Stimulated activated naive CD4-positive, alpha-beta T cell treated with Interleukin-2 at 50 U/mL for 16 hours (primary cell): ENCODE measurements around the gene EMC8.

Experiments
- DNase-seq: peaks from one replicate; lab custom pipeline; 2025; lab: John Stamatoyannopoulos, UW

EMC8 gene

GRCh38 chr16:85730186-85730465, 69.2 kb downstream of the EMC8 start:
- no peak for DNase-seq

DNA sequence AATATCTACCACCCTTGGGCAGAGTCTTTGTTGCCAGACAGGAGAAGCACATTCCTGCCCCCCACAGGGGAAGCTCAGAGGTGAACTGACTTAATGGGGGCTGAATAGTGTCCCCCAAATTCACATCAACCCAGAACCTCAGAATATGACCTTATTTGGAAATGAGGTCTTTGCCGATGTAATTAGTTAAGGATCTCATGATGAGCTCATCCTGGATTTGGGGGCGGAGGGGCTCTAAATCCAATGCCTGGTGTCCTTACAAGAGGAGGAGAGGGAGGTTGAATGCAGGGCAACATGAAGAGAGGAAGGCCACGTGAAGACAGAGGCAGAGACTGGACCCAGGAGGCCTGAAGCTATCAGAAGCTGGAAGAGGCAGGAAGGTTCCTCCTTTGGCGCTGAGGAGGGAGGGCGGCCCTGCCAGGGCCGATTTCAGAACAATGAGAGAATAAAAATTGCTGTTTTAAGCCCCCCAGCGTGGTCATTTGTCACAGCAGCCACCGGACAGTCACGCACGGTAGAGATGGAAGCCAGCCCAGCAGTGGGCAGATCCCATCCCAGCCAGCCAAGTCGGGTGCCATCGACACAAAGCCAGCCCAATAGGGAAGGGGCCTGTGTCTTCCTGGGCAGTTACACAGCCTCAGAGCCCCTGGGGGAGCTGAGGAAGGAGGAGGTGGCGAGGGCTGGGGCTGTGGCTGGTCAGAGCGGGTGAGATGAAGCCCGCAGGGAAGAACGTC, 69.7 kb downstream of the EMC8 start:
- no peak for DNase-seq

GRCh38 chr16:85728879-85729278, 70.5 kb downstream of the EMC8 start:
- DNase-seq: no peak
